Panc1 (cell line): ENCODE results near the gene SOX12.

Experiments
- CTCF ChIP-seq: fragments of 450-650 bp; IDR thresholded peaks from 2 replicates; pipeline ENCODE4 v1.5.1; 2017; ENCODE audit warnings: mild to moderate bottlenecking
- POLR2AphosphoS5 ChIP-seq: IDR thresholded peaks from 2 replicates; pipeline ENCODE4 v1.6.1; 2012; ENCODE audit warnings: mild to moderate bottlenecking, low read depth, low read length, moderate library complexity
- SIN3A ChIP-seq: IDR thresholded peaks from 2 replicates; pipeline ENCODE4 v1.6.1; 2012; ENCODE audit warnings: low read depth, mild to moderate bottlenecking, low read length, moderate library complexity, borderline replicate concordance; ENCODE audit not compliant: insufficient read depth
- TCF7L2 ChIP-seq: IDR thresholded peaks from 2 replicates; pipeline ENCODE4 v1.6.1; 2011; ENCODE audit warnings: mild to moderate bottlenecking, low read depth, low read length, inconsistent platforms
- TF ChIP-seq, protein P1 (sequence below), 2 experiments: IDR thresholded peaks; 2 replicates each; pipeline ENCODE4 v1.6.1; 2011 to 2012; ENCODE audit warnings: low read depth in 2 of 2, control low read depth in 1 of 2, low read length in 1 of 2, mild to moderate bottlenecking in 1 of 2, moderate library complexity in 1 of 2; ENCODE audit not compliant: insufficient read depth in 1 of 2

DNA sequence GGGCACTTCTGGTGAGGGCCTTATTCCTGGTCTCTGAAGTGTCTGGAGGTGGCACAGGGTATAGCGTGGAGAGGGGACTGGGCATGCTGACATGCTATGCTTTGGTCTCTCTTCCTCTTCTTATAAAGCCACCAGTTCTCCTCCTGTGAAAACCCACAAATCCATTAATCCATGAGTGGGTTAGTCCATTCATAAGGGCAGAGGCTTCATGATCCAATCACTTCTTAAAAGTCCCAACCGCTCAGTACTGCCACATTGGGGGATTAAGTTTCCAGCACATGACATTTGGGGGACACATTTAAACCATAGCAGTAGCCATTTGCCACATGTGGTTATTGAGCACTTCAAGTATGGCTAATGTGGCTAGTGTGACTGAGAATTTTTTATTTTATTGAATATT lies 51.4 kb downstream of the SOX12 start:
- TF ChIP-seq POLR2AphosphoS5 (no peak), CTCF (no peak), SIN3A (no peak), TCF7L2 (no peak)
- TF ChIP-seq, protein P1, sequence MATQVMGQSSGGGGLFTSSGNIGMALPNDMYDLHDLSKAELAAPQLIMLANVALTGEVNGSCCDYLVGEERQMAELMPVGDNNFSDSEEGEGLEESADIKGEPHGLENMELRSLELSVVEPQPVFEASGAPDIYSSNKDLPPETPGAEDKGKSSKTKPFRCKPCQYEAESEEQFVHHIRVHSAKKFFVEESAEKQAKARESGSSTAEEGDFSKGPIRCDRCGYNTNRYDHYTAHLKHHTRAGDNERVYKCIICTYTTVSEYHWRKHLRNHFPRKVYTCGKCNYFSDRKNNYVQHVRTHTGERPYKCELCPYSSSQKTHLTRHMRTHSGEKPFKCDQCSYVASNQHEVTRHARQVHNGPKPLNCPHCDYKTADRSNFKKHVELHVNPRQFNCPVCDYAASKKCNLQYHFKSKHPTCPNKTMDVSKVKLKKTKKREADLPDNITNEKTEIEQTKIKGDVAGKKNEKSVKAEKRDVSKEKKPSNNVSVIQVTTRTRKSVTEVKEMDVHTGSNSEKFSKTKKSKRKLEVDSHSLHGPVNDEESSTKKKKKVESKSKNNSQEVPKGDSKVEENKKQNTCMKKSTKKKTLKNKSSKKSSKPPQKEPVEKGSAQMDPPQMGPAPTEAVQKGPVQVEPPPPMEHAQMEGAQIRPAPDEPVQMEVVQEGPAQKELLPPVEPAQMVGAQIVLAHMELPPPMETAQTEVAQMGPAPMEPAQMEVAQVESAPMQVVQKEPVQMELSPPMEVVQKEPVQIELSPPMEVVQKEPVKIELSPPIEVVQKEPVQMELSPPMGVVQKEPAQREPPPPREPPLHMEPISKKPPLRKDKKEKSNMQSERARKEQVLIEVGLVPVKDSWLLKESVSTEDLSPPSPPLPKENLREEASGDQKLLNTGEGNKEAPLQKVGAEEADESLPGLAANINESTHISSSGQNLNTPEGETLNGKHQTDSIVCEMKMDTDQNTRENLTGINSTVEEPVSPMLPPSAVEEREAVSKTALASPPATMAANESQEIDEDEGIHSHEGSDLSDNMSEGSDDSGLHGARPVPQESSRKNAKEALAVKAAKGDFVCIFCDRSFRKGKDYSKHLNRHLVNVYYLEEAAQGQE (IDR thresholded peaks at IDR 0.05; ENCODE audit: insufficient read depth in 1 of 2, low read depth in 2 of 2, low read length in 1 of 2), result no peak
